Body of pancreas (tissue), 4 donors: ENCODE results near the gene SAPCD2.

Experiments used
- CTCF ChIP-seq, 7 experiments: fragments of 450-650 bp in 4 of 7; fragments of 200-600 bp in 3 of 7; sonication (generic) in 3 of 7; IDR thresholded peaks; one replicate each; pipeline ENCODE4 v1.5.1; 2016 to 2019; ENCODE audit warnings: antibody characterized with exemption in 7 of 7
- POLR2A ChIP-seq, 3 donors: fragments of 450-650 bp; IDR thresholded peaks; one replicate each; pipeline ENCODE4 v1.6.1; 2016; ENCODE audit warnings: antibody characterized with exemption in 3 of 3, mild to moderate bottlenecking in 2 of 3

DNA sequence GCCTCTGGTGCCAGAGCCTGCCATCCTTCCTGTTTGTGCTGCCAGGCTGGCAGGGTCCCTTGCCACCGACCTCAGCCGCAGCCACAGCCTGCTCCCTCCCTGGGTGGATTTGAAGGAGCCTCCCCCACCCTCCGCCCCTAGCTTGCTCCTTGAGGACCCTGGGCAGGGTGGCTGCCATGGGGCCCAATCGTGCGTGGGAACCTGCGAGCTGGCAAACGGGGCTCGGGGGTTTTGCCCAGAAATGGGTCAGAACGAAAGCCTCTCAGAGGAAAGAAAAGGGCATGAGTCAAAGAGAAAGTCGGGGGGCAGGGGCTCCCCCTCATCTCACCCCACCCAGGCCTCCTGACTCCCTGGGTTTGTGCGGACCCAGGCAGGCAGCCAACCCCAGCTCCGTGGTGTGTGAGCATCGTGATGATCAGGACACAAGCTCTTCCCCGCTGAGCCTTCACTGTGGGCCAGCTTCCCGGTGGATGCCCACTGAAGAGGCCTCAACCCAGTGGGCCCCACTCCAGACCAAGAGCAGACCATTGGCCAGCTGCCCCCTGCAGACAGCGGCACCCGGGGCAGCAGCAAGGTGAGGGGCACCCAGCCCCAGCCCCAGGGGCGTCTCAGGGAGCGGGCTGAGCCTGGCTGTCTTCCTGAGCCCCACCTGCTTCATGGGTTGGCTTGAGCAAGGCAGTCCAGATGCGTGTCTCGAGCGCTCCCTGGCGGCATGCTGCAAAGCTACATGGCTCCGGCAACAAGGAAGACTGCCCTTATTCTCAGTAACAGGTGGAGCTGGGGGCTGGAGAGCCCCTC, 35.4 kb downstream of the SAPCD2 start:
- TF ChIP-seq CTCF (IDR thresholded peaks at IDR 0.05) (peak; percentile 84 to 92 (median 90)), POLR2A (IDR thresholded peaks at IDR 0.05) (no peak)
